Fibroblast of villous mesenchyme (primary cell): ENCODE measurements around the gene MUC5AC. TPM values are rescaled to one million over a fixed set of nuclear protein-coding genes. Genes with fewer than 3 reads are reported as not detected.
"Not testable (repeated sequence)": the region's sequence is repeated elsewhere in the genome, so short reads cannot be mapped to it uniquely, and the experiment has no call there.

Source experiments
- DNase-seq: peaks from one replicate; pipeline ENCODE4 v3.0.0-alpha.2; 2010; ENCODE audit warnings: low read depth
- H3K4me3 ChIP-seq: 2 replicates; pipeline ENCODE4 v1.5.1; 2011; ENCODE audit warnings: low read depth, mild to moderate bottlenecking, low read length
- total RNA-seq: library from RNA; depleted of rRNA; stranded (reverse); fragments of >200 nt; gene quantifications from 2 replicates; pipeline ENCODE4 v1.2.3, GENCODE V29; 2012
- TF ChIP-seq, protein P1 (sequence below): IDR thresholded peaks from 2 replicates; pipeline ENCODE4 v1.5.1; 2012; ENCODE audit warnings: low read depth, mild to moderate bottlenecking, low read length; ENCODE audit not compliant: insufficient read depth

Gene MUC5AC
- total RNA-seq, 1 donor: not detected

DNA sequence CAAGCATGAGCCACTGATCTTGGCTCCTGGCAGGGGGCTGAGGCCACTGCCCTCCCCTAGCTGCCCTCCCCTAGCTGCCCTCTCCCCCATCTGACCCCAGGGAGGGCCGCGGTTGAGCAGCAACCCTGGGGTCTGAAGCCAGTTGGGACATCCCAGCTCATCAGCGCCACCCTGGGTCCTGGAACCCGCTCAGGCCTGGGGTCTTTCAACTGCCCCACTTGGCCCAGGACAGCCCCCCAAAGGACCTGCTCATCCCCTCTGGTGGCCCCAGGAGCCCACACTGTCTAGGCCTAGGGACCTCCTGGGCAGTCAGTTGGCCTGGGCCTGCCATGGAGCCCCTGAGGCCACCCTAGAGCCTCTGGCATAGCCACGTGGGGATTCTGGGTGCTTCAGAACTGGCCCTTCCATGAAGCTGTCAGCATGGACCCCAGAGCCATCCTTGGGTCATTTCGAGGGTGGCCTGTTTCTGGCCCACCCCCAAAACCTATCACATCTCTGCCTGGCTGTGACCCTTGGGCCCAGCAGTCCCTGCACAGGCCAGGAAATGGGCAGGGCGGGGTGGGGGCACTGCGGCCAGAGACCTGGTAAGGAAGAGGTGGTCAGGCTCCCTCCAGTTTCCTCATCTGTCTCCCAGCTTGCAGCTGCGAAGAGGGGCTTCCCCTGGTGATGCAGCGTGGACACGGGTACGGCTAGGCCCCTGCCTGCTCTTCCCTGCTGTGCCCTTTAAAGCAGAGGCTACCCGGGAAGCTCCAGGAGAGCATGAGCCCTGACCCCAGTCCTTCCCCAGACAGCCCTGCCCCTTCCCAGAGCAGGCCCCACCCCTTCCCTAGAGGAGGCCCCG is 45.2 kb upstream of the MUC5AC start:
- no peak overlapping the region for H3K4me3 ChIP-seq
- TF ChIP-seq, protein P1, sequence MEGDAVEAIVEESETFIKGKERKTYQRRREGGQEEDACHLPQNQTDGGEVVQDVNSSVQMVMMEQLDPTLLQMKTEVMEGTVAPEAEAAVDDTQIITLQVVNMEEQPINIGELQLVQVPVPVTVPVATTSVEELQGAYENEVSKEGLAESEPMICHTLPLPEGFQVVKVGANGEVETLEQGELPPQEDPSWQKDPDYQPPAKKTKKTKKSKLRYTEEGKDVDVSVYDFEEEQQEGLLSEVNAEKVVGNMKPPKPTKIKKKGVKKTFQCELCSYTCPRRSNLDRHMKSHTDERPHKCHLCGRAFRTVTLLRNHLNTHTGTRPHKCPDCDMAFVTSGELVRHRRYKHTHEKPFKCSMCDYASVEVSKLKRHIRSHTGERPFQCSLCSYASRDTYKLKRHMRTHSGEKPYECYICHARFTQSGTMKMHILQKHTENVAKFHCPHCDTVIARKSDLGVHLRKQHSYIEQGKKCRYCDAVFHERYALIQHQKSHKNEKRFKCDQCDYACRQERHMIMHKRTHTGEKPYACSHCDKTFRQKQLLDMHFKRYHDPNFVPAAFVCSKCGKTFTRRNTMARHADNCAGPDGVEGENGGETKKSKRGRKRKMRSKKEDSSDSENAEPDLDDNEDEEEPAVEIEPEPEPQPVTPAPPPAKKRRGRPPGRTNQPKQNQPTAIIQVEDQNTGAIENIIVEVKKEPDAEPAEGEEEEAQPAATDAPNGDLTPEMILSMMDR: no peak
- DNase-seq: no peak

DNA sequence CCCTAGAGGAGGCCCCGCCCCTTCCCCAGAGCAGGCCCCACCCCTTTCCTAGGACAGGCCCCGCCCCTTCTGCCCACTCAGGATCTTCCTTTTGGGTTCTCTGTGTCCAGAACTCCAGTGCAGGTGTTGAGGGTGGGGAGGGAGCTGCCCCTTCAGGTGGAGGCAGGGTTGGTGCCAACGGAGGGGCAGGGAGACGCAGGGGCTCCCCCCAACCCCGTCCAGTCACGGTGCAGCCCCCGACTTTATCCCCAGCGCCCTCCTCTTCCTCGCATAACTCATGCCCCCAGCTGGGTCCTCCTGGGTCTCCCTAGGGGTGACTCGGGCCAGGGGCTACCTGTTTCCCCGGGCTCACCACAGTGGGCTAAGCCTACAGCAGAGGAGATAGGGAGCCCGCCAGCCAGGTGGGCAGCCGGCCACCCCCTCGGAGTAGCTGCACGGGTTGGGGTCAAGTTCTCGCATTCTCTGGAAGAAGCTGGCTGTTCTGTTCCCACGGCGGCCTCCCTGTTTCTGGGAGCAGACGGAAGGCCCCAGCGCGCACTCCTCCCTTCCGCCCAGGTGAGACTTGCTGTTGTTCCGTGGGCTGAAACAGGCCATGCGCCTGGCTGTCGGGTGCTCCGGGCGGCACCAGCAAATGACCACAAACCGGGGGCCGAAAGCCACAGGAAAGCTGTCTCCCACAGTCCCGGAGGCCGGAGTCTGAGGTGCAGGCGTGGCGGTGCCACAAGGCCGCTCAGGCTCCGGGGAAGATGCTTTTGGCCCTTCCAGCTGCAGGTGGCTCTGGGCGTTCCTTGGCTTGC is 44.1 kb upstream of the MUC5AC start:
- DNase-seq: no peak
- no peak overlapping the region for H3K4me3 ChIP-seq
- TF ChIP-seq, protein P1: no peak

DNA sequence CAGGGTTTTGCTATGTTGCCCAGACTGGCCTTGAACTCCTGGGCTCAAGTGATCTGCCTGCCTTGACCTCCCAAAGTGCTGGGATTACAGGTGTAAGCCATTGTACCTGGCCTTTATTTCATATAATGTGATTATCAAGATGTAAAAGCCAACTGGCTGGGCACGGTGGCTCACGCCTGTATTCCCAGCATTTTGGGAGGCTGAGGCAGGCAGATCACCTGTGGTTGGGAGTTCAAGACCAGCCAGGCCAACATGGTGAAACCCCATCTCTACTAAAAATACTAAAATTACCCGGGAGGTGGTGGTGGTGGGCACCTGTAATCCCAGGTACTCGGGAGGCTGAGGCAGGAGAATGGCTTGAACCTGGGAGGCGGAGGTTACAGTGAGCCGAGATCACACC is 42.5 kb upstream of the MUC5AC start:
- not testable (repeated sequence) for H3K4me3 ChIP-seq, DNase-seq

DNA sequence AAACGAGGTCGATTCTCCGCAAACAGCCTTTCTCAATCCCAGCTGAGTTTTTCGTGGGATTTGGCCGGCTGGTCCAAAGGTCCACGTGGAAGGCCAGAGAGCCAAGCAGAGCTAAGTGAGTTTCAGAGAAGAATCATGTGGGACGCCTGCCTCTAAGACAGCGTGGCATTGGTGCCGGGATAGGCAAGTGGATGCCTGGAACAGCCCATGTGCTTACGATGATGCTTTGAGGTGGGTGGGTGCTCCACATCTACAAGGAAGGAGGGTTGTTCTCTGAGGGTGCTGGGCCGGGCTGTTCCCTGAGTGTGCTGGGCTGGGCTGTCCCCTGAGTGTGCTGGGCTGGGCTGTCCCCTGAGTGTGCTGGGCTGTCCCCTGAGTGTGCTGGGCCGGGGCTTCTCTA is 41.6 kb upstream of the MUC5AC start:
- H3K4me3 ChIP-seq: no peak overlapping the region
- TF ChIP-seq, protein P1: no peak
- DNase-seq: no peak

DNA sequence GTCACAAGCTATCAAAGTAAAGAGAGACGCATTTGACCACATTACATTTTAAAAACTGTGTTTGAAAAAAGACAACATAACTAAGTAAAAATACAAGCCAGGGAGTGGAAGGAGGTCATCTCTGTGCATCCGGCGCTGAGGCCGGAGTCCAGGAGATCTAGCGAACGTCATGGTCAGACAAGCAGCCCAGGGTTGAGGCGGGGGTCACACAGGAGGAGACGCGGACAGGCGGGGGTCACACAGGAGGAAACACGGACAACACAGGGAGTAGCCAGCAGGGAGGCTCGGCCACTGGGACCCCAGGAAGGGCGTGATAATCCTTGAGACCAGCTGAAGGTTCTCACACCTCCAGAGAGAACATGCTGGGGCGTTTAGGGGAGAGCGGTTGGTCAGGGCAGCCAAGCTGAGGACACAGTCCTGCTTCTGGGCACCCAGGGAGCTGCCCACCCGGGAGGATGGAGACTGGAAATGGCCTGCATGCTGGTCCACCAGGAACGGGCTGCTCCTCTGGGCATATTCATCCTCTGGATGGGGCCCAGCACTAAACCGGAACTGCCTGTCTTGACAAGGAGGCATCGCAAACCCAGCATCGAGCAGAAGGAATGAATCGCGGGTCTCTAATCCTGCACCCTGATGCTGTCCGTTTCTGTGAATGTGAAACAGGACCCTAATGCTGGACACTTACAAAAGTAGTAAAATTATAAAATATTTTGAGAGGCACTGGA is 40.9 kb upstream of the MUC5AC start:
- H3K4me3 ChIP-seq: no peak overlapping the region
- TF ChIP-seq, protein P1: no peak
- no peak for DNase-seq

DNA sequence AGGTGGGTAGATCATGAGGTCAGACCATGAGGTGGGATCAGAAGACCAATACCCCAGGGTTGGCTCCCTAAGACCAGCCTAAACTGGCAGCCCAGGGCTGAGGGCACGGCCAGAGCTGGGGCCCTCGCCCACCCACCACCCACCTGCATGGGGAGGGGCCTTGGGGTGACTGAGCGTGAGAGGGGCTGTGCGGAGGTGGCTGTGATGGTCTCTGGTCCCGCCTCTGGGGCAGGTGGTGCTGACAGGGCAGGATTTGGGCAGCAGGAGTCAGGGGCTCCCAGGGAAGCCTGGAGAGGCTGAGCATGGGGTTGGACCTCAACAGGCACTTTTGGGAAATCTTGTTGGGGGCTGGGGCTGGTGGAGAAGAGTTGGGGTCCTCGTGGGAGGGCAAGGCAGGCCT is 39.8 kb upstream of the MUC5AC start:
- TF ChIP-seq, protein P1: no peak

More for the DNA sequence above, 39.8 kb upstream of the MUC5AC start:
- H3K4me3 ChIP-seq: no peak overlapping the region
- no peak for DNase-seq
